Measurements from ENCODE around the gene PTPN21. TPM values are rescaled to one million over a fixed set of nuclear protein-coding genes. Genes with fewer than 3 reads are reported as not detected.

The PTPN21 gene
- total RNA-seq, 1 experiment from 2014 or later: 27.7 TPM

DNA sequence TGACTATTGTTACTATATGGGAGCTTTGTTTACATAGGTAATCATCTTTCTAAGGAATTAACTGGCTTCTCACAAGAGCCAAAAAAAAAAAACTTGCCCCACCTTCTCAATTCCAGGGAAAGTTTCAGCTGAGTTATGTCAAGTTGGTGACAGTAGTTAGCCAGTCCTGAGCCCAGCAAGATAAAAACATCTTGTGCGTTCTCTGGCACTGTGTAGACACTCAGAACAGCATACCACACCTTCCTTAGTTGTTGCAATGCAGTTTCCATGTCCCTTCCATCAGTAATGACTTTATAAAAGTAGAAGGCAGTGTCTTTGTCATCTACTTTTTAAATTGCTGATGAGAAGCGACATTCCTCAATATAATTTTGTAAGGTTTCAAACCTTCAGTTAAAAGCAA, 50.2 kb downstream of the PTPN21 start:
- intact Hi-C loops (cut with micrococcal nuclease; ENCODE audit: unreplicated experiment): no loop called here
- no peaks in the 10 kb centered on the region for H3K9me3 ChIP-seq
- H3K36me3 Mint-ChIP-seq (ENCODE audit: insufficient read depth, unreplicated experiment): peaks cover 17% of the 10 kb centered on the region
- ChIA-PET POLR2A (no interaction called here), CTCF (no interaction called here)
- BruUV-seq (replicated peaks): no TSS peak
- no peaks in the 10 kb centered on the region for H3K27me3 Mint-ChIP-seq (ENCODE audit: insufficient read depth, unreplicated experiment)
- H3K4me1 ChIP-seq: no peaks in the 10 kb centered on the region
- H3K27ac Mint-ChIP-seq (ENCODE audit: unreplicated experiment): no peak overlapping the region
- no peaks in the 10 kb centered on the region for H3K4me1 Mint-ChIP-seq (ENCODE audit: low read depth, unreplicated experiment)
- no peak for TF ChIP-seq CTCF (IDR thresholded peaks at IDR 0.05; ENCODE audit: insufficient read depth in 1 of 2, low read depth in 1 of 2, low read length in 1 of 2, severe bottlenecking in 1 of 2, unreplicated experiment in 1 of 2)
- H3K36me3 ChIP-seq (ENCODE audit: control insufficient read depth, insufficient read depth, low read length): no peaks in the 10 kb centered on the region; the same call in 1 of the 2 replicates
- DNase-seq: no peak
- no peaks in the 10 kb centered on the region for H3K9me3 Mint-ChIP-seq (ENCODE audit: unreplicated experiment)
- H3K4me3 ChIP-seq (ENCODE audit: low read depth, low read length): no peak overlapping the region
- H3K4me3 Mint-ChIP-seq (ENCODE audit: unreplicated experiment): no peak overlapping the region
- H3K27me3 ChIP-seq (replicated peaks; ENCODE audit: control insufficient read depth, insufficient read depth, low read length): no peaks in the 10 kb centered on the region

DNA sequence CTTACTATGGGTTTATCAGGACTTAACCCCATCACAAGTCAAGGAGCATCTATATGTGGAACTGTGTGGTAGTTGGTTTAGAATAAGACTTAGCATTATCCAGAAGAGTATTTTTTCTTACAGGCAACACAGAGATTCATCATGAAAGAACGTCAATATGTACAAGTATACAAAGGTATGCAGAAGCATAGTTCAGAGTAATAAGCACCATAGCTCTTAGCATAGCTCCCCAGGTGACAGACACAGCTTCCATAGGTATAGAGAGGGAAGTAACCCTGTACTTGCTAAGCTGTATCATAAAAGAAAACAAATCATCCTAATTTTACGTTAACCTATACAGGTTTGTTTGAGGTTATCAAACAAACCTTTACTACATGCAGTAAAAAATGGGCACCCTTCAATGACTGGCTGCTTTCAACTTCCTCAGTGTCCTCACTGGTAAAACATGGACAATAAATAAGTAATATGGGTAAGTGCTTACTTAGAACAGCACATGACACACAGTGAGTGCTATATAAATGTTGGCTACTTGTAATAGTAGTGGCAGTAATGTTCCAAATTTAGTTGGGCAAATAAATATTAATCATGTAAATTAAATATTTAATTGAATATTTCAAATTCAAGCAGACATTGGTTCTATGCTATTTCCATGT, 50.9 kb downstream of the PTPN21 start:
- CTCF ChIA-PET: no interaction called here
- no peaks in the 10 kb centered on the region for H3K9me3 Mint-ChIP-seq (ENCODE audit: unreplicated experiment)
- no peaks in the 10 kb centered on the region; the same call in 1 of the 2 replicates for H3K36me3 ChIP-seq (ENCODE audit: control insufficient read depth, insufficient read depth, low read length)

GRCh38 chr14:88502740-88503139, 52.1 kb downstream of the PTPN21 start:
- Histone ChIP-seq H3K4me1 (no peaks in the 10 kb centered on the region), H3K36me3 (ENCODE audit: control insufficient read depth, insufficient read depth, low read length) (no peaks in the 10 kb centered on the region; the same call in 1 of the 2 replicates), H3K4me3 (ENCODE audit: low read depth, low read length) (no peak overlapping the region), H3K27me3 (replicated peaks; ENCODE audit: control insufficient read depth, insufficient read depth, low read length) (no peaks in the 10 kb centered on the region), H3K9me3 (no peaks in the 10 kb centered on the region)
- no peak for TF ChIP-seq CTCF (IDR thresholded peaks at IDR 0.05; ENCODE audit: insufficient read depth in 1 of 2, low read depth in 1 of 2, low read length in 1 of 2, severe bottlenecking in 1 of 2, unreplicated experiment in 1 of 2)
- Mint-ChIP-seq H3K9me3 (ENCODE audit: unreplicated experiment) (no peaks in the 10 kb centered on the region), H3K36me3 (ENCODE audit: insufficient read depth, unreplicated experiment) (peaks cover 22% of the 10 kb centered on the region), H3K27ac (ENCODE audit: unreplicated experiment) (no peak overlapping the region), H3K27me3 (ENCODE audit: insufficient read depth, unreplicated experiment) (no peaks in the 10 kb centered on the region), H3K4me1 (ENCODE audit: low read depth, unreplicated experiment) (no peaks in the 10 kb centered on the region), H3K4me3 (ENCODE audit: unreplicated experiment) (no peak overlapping the region)
- CTCF ChIA-PET: no interaction called here
- POLR2A ChIA-PET: no interaction called here
- no TSS peak for BruUV-seq (replicated peaks)
- DNase-seq: no peak
- intact Hi-C loops (cut with micrococcal nuclease; ENCODE audit: unreplicated experiment): no loop called here

More for the DNA sequence above, 50.9 kb downstream of the PTPN21 start:
- intact Hi-C loops (cut with micrococcal nuclease; ENCODE audit: unreplicated experiment): no loop called here
- no peak overlapping the region for H3K4me3 Mint-ChIP-seq (ENCODE audit: unreplicated experiment)
- H3K4me1 Mint-ChIP-seq (ENCODE audit: low read depth, unreplicated experiment): no peaks in the 10 kb centered on the region
- BruUV-seq (replicated peaks): no TSS peak
- no peaks in the 10 kb centered on the region for H3K27me3 Mint-ChIP-seq (ENCODE audit: insufficient read depth, unreplicated experiment)
- no peaks in the 10 kb centered on the region for H3K27me3 ChIP-seq (replicated peaks; ENCODE audit: control insufficient read depth, insufficient read depth, low read length)
- H3K4me1 ChIP-seq: no peaks in the 10 kb centered on the region
- H3K27ac Mint-ChIP-seq (ENCODE audit: unreplicated experiment): no peak overlapping the region
- DNase-seq: no peak
- no peak for TF ChIP-seq CTCF (IDR thresholded peaks at IDR 0.05; ENCODE audit: insufficient read depth in 1 of 2, low read depth in 1 of 2, low read length in 1 of 2, severe bottlenecking in 1 of 2, unreplicated experiment in 1 of 2)
- H3K9me3 ChIP-seq: no peaks in the 10 kb centered on the region
- H3K4me3 ChIP-seq (ENCODE audit: low read depth, low read length): no peak overlapping the region
- POLR2A ChIA-PET: no interaction called here
- H3K36me3 Mint-ChIP-seq (ENCODE audit: insufficient read depth, unreplicated experiment): peaks cover 22% of the 10 kb centered on the region

Data from Caco-2 (cell line).